HepG2 (cell line): ENCODE data around the gene VPS13C. TPM values are rescaled to one million over a fixed set of nuclear protein-coding genes. Genes with fewer than 3 reads are reported as not detected.

ENCODE experiments used
- ATAC-seq: fragments of 200-7000 bp; cut with Tn5 transposase; 3 replicates; pipeline ENCODE4 v1.9.1; 2020; ENCODE audit warnings: mild to moderate bottlenecking, moderate library complexity
- BruUV-seq: library from RNA; stranded (reverse); fragments of 400-500 nt; replicated peaks from 2 replicates; lab custom pipeline; 2021; lab: Mats Ljungman, UMichigan
- CTCF ChIA-PET: fragments of 300-600 bp; formaldehyde crosslinking; extraction: SDS; loops from one replicate; lab custom pipeline; 2021; ENCODE audit warnings: low total read pairs, inconsistent platforms, low intra/inter-chr PET ratio; lab: Yijun Ruan, JAX
- POLR2A ChIA-PET: fragments of 350-600 bp; sonication (Branson Sonifier 250); formaldehyde crosslinking; loops from one replicate; lab custom pipeline; 2020; ENCODE audit warnings: antibody characterized with exemption, inconsistent platforms; lab: Yijun Ruan, JAX
- DNase-seq: peaks from one replicate; pipeline ENCODE4 v3.0.0-alpha.2; 2015; ENCODE audit warnings: low spot score
- FAIRE-seq: peaks from 3 replicates; lab custom pipeline; 2011; peaks lifted over from hg19 to GRCh38; lab: Jason Lieb, UNC
- H2AFZ ChIP-seq: one replicate; pipeline ENCODE4 v1.6.1; 2011; ENCODE audit warnings: low read length, inconsistent platforms
- H3K27ac ChIP-seq: fragments of 300-600 bp; 3 replicates; pipeline ENCODE4 v1.8.0; 2011; ENCODE audit warnings: mixed run types, mild to moderate bottlenecking, mixed read lengths, low read length, inconsistent platforms; ENCODE audit not compliant: insufficient read depth; ENCODE audit errors: extremely low read length
- H3K27me3 ChIP-seq, 2 experiments: fragments of 200-600 bp in 1 of 2; 2 replicates in 1 of 2; 3 replicates in 1 of 2; pipeline versions ENCODE4 v1.6.0 to v1.8.0; 2011; ENCODE audit warnings: low read length in 2 of 2, mild to moderate bottlenecking in 2 of 2, moderate library complexity in 2 of 2, inconsistent platforms in 1 of 2; ENCODE audit not compliant: insufficient read depth in 2 of 2, control insufficient read depth in 1 of 2
- H3K36me3 ChIP-seq, 2 experiments: fragments of 200-600 bp in 1 of 2; replicated peaks in 1 of 2; 2 replicates in 1 of 2; 3 replicates in 1 of 2; pipeline versions ENCODE4 v1.5.1 to v1.8.0; 2011; ENCODE audit warnings: low read length in 2 of 2, inconsistent platforms in 1 of 2; ENCODE audit not compliant: insufficient read depth in 2 of 2, control insufficient read depth in 1 of 2
- H3K4me1 ChIP-seq: 2 replicates; pipeline ENCODE4 v1.5.1; 2012; ENCODE audit warnings: low read length, inconsistent platforms; ENCODE audit not compliant: insufficient read depth
- H3K4me2 ChIP-seq: 2 replicates; pipeline ENCODE4 v1.6.0; 2011; ENCODE audit warnings: low read depth, low read length, inconsistent platforms
- H3K4me3 ChIP-seq, 3 experiments: fragments of 200-600 bp in 1 of 3; sonication (generic), shearing (Covaris generic) in 1 of 3; replicated peaks in 1 of 3; 2 replicates each; pipeline ENCODE4 v1.5.1; 2011 to 2016; ENCODE audit warnings: low read length in 3 of 3, inconsistent platforms in 2 of 3, low read depth in 2 of 3, mild to moderate bottlenecking in 2 of 3, control low read depth in 1 of 3, mixed read lengths in 1 of 3; ENCODE audit not compliant: insufficient read depth in 1 of 3
- H3K79me2 ChIP-seq: one replicate; pipeline ENCODE4 v1.6.1; 2011; ENCODE audit warnings: low read length, inconsistent platforms; ENCODE audit not compliant: insufficient read depth
- H3K9ac ChIP-seq: 2 replicates; pipeline ENCODE4 v1.6.0; 2011; ENCODE audit warnings: mild to moderate bottlenecking, low read depth, low read length, inconsistent platforms; ENCODE audit not compliant: insufficient read depth
- H3K9me3 ChIP-seq: 2 replicates; pipeline ENCODE4 v1.5.1; 2012; ENCODE audit warnings: mild to moderate bottlenecking, low read length
- H4K20me1 ChIP-seq: 2 replicates; pipeline ENCODE4 v1.6.0; 2011; ENCODE audit warnings: inconsistent platforms, mild to moderate bottlenecking, low read length, moderate library complexity; ENCODE audit not compliant: insufficient read depth
- NR3C1 ChIP-seq: sonication (generic); formaldehyde crosslinking; IDR thresholded peaks from 2 replicates; pipeline ENCODE4 v1.4.0; 2020; ENCODE audit warnings: missing genetic modification reagents
- SALL1 ChIP-seq: sonication (generic); formaldehyde crosslinking; IDR thresholded peaks from 2 replicates; pipeline ENCODE4 v1.8.0; 2022; ENCODE audit warnings: mild to moderate bottlenecking, missing genetic modification reagents
- SMARCE1 ChIP-seq: fragments of 450-650 bp; IDR thresholded peaks from 2 replicates; pipeline ENCODE4 v1.6.1; 2017; ENCODE audit warnings: borderline replicate concordance
- ZFP62 ChIP-seq: sonication (generic); formaldehyde crosslinking; IDR thresholded peaks from 2 replicates; pipeline ENCODE4 v1.4.0; 2020; ENCODE audit warnings: missing genetic modification reagents
- ZNF660 ChIP-seq: sonication (generic); formaldehyde crosslinking; IDR thresholded peaks from 2 replicates; pipeline ENCODE4 v1.5.1; 2020; ENCODE audit warnings: mild to moderate bottlenecking, low read depth, missing genetic modification reagents, borderline replicate concordance
- WGBS: methylation state at CpG from one replicate; pipeline ENCODE4 v1.1.6; 2017; ENCODE audit warnings: low lambda C conversion rate; 5-methylcytosine and 5-hydroxymethylcytosine counted together
- in situ Hi-C: cut with HindIII; loops from 2 replicates; pipeline ENCODE4 v1.10.0; 2017; ENCODE audit warnings: low pct_unique_long_range_greater_than_20kb; ENCODE audit not compliant: extremely low pct_ligation_motif_present
- intact Hi-C: fragments of 100-400 bp; cut with micrococcal nuclease; formaldehyde crosslinking; loops from one replicate; pipeline ENCODE4 v1.10.0; 2022; ENCODE audit not compliant: unreplicated experiment
- polyA plus RNA-seq, 8 experiments: library from polyadenylated mRNA; depleted of rRNA in 3 of 8; stranded (reverse) in 7 of 8; unstranded in 1 of 8; fragments of >200 nt; fragmentation: Illumina TruSeq in 4 of 8; extraction: Trizol in 4 of 8; gene quantifications; 2 replicates each; pipeline versions ENCODE4 v1.2.1 to v1.2.3, GENCODE V29; 2011 to 2016; ENCODE audit warnings: low read depth in 4 of 8, missing spikeins in 1 of 8, mixed read lengths in 1 of 8; ENCODE audit not compliant: insufficient read depth in 1 of 8
- total RNA-seq, 5 experiments: library from RNA; depleted of rRNA; stranded (reverse); fragments of >200 nt; fragmentation: Illumina TruSeq; extraction: Trizol; gene quantifications; 2 replicates each; pipeline ENCODE4 v1.2.3, GENCODE V29; 2016; ENCODE audit warnings: low read depth in 1 of 5
- TF ChIP-seq, protein P1 (sequence below): sonication (generic); formaldehyde crosslinking; IDR thresholded peaks from one replicate; pipeline ENCODE4 v1.5.1; 2020; ENCODE audit warnings: mild to moderate bottlenecking, missing genetic modification reagents; ENCODE audit errors: not compliant biosample characterization
- TF ChIP-seq, protein P2 (sequence below): IDR thresholded peaks from 2 replicates; pipeline ENCODE4 v1.6.1; 2016; ENCODE audit warnings: mild to moderate bottlenecking, missing biosample characterization, missing genetic modification reagents
- TF ChIP-seq, protein P3 (sequence below): sonication (generic); formaldehyde crosslinking; IDR thresholded peaks from 2 replicates; pipeline ENCODE4 v1.8.0; 2022; ENCODE audit warnings: missing genetic modification reagents, mild to moderate bottlenecking, borderline replicate concordance

The VPS13C gene
- total and polyA plus RNA-seq, 2 of the 13 experiments (the other 11 are each of a cell fraction or from before 2014, with no cell fraction given) = 10.9 to 26.8 TPM

DNA sequence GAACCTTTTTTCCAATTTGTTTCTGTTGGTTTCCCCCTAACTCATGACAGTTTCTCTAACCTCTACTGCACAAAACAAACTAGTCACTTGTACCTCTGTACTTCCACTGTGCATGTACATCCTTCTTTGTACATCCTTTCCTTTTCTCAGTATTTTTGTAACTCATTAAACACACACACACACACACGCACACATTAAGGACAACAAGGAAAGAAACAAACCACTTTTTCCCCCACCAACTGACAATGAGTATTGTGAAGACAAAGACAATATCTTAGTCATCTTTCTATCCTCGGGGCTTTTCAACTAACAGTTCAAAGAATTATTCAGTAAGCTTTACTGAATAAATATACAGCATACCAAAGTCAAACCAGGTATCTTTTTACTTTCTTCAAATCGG, 170.5 kb downstream of the VPS13C start (continued):
- no peak for TF ChIP-seq ZFP62 (CRISPR knock-in tag)

DNA sequence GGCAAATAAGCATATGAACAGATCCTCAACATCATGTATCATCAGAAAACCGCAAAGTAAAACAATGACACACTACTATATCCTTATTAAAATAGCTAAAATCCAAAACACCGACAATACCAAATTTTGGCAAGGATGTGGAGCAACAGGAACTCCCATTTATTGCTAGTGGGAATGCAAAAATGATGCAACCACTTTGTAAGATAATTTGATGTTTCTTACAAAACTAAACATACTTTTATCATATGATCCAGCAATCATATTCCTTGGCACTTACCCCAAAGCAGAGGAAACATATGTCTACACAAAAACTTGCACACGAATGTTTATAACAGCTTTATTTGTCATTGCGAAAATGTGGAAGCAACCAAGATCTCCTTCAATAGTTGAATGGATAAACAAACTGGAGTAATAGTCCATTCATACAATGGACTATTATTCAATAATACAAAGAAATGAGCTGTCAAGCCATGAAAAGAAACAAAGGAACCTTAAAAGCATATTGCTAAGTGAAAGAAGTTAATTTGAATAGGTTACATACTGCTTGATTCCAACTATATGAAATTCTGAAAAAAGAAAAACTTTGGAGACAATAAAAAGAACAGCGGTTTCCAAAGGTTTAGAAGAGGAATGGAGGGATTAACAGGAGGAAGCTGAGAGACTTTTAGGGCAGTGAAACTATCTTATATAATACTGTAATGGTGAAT, 172.0 kb downstream of the VPS13C start:
- WGBS = 95% methylated on average over 5 of the region's 5 CpGs
- H3K4me1 ChIP-seq = no peaks in the 10 kb centered on the region
- H3K4me2 ChIP-seq = no peak overlapping the region
- no peak for DNase-seq
- no peak overlapping the region for H3K9ac ChIP-seq
- no peak overlapping the region for H3K4me3 ChIP-seq
- no peak overlapping the region for H2AFZ ChIP-seq
- no TSS peak for BruUV-seq
- H4K20me1 ChIP-seq = no peaks in the 10 kb centered on the region
- H3K79me2 ChIP-seq = no peaks in the 10 kb centered on the region
- ATAC-seq = no peak
- in situ Hi-C loops = no loop called here
- H3K36me3 ChIP-seq = peaks cover 3 to 20% of the 10 kb centered on the region in 2 experiments; a peak in 3 of 5 replicates
- peaks cover 6% of the 10 kb centered on the region for H3K9me3 ChIP-seq
- ChIA-PET POLR2A (no interaction called here), CTCF (no interaction called here)
- no peak overlapping the region for H3K27ac ChIP-seq
- no peaks in the 10 kb centered on the region for H3K27me3 ChIP-seq
- FAIRE-seq = no peak
- intact Hi-C loops = no loop called here
- TF ChIP-seq, protein P1, sequence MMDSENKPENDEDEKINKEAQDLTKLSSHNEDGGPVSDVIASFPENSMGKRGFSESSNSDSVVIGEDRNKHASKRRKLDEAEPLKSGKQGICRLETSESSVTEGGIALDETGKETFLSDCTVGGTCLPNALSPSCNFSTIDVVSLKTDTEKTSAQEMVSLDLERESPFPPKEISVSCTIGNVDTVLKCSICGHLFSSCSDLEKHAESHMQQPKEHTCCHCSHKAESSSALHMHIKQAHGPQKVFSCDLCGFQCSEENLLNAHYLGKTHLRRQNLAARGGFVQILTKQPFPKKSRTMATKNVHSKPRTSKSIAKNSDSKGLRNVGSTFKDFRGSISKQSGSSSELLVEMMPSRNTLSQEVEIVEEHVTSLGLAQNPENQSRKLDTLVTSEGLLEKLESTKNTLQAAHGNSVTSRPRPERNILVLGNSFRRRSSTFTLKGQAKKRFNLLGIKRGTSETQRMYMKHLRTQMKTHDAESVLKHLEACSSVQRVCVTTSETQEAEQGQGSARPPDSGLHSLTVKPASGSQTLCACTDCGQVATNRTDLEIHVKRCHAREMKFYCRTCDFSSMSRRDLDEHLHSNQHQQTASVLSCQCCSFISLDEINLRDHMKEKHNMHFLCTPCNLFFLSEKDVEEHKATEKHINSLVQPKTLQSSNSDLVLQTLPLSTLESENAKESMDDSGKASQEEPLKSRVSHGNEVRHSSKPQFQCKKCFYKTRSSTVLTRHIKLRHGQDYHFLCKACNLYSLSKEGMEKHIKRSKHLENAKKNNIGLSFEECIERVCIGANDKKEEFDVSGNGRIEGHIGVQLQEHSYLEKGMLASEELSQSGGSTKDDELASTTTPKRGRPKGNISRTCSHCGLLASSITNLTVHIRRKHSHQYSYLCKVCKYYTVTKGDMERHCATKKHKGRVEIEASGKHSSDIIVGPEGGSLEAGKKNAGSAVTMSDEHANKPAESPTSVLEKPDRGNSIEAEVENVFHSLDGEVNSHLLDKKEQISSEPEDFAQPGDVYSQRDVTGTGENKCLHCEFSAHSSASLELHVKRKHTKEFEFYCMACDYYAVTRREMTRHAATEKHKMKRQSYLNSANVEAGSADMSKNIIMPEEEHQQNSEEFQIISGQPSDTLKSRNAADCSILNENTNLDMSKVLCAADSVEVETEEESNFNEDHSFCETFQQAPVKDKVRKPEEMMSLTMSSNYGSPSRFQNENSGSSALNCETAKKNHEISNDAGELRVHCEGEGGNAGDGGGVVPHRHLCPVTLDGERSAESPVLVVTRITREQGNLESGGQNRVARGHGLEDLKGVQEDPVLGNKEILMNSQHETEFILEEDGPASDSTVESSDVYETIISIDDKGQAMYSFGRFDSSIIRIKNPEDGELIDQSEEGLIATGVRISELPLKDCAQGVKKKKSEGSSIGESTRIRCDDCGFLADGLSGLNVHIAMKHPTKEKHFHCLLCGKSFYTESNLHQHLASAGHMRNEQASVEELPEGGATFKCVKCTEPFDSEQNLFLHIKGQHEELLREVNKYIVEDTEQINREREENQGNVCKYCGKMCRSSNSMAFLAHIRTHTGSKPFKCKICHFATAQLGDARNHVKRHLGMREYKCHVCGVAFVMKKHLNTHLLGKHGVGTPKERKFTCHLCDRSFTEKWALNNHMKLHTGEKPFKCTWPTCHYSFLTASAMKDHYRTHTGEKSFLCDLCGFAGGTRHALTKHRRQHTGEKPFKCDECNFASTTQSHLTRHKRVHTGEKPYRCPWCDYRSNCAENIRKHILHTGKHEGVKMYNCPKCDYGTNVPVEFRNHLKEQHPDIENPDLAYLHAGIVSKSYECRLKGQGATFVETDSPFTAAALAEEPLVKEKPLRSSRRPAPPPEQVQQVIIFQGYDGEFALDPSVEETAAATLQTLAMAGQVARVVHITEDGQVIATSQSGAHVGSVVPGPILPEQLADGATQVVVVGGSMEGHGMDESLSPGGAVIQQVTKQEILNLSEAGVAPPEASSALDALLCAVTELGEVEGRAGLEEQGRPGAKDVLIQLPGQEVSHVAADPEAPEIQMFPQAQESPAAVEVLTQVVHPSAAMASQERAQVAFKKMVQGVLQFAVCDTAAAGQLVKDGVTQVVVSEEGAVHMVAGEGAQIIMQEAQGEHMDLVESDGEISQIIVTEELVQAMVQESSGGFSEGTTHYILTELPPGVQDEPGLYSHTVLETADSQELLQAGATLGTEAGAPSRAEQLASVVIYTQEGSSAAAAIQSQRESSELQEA (CRISPR knock-in tag) = no peak
- TF ChIP-seq ZNF660 (no peak), SMARCE1 (no peak), SALL1 (no peak), NR3C1 (CRISPR knock-in tag) (no peak)
- TF ChIP-seq, protein P2, sequence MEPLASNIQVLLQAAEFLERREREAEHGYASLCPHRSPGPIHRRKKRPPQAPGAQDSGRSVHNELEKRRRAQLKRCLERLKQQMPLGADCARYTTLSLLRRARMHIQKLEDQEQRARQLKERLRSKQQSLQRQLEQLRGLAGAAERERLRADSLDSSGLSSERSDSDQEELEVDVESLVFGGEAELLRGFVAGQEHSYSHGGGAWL = no peak
- TF ChIP-seq, protein P3, sequence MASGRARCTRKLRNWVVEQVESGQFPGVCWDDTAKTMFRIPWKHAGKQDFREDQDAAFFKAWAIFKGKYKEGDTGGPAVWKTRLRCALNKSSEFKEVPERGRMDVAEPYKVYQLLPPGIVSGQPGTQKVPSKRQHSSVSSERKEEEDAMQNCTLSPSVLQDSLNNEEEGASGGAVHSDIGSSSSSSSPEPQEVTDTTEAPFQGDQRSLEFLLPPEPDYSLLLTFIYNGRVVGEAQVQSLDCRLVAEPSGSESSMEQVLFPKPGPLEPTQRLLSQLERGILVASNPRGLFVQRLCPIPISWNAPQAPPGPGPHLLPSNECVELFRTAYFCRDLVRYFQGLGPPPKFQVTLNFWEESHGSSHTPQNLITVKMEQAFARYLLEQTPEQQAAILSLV (CRISPR knock-in tag) = no peak
